CMK (cell line): Measurements from ENCODE around the gene VCPKMT.
"Not testable (repeated sequence)": the region's sequence is repeated elsewhere in the genome, so short reads cannot be mapped to it uniquely, and the experiment has no call there.

Experiments
- DNase-seq: peaks from one replicate; pipeline ENCODE4 v3.0.0-alpha.2; 2010; ENCODE audit warnings: low read depth

Gene VCPKMT

DNA sequence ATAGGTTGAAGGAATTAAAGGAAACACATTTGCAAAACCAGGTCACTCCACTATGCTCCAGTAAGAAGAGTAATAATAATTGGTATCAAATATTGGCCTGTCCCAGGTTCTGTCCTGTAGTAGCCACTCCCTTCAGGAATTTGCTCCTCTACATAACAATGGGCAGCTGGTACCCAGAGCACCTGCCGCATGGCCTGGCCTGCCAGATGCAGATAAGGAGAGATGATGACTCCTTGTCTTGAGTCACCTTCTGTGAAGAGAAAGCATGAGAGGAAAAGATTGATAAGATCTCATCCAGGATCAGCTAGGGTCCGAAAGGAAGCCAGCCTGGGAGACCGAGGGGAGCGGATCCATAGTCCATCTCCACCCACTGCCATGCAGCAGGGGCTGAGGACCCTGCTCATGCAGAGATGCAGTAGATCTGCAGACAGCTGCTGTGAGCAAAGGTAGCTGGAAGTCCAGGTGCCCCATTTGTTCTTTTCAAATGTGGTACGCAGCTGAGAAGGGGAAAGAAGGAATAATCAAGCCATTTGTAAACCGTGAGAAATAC, 24.3 kb downstream of the VCPKMT start:
- DNase-seq: no peak

DNA sequence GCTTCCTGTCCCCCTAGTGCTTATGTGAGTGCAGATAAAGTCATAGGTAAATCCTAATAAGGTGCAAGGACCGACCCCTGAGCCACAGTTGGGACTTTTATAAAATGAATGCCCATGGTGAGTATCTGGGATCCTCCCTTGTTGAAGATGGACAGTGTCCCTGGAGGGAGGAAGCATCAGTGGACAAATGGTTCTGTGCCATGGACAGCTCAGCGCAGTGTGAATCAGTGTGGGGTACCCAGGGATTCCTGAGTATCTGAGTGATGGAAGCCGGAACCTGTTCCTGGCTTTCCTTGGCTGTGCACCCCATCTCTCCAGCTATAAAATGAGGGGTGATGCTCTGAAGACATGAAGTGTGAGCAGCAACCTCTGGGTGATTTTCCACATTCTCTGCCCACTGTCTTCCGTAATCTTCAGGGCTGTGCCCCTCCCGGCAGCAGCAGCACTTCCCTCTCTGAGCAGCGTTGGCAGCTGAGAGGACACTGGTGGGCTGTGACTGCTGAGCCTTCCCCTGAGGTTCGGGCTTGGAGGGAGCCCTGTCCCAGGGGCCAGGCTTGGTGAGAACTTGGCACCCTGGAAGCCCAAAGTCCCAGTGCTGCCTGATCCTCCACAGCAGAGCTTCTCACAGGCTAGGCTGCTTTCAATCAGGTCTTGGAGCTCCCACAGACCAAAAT, 25.0 kb downstream of the VCPKMT start:
- no peak for DNase-seq

DNA sequence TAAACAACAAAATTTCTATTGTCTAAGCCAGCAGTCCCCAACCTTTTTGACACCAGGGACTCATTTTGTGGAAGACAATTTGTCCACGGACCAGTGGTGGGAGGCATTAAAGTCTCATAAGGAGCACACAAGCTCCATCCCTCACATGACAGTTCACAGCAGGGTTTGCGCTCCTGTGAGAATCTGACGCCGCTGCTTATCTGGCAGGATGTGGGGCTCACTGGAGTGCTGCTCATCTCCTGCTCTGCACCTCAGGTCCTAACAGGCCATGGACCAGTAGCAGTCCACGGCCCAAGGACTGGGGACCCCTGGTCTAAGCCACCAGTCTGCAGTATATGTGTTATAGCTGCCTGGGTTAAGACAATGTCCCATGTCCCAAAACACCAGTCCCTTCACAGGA, 27.2 kb downstream of the VCPKMT start:
- no peak for DNase-seq

DNA sequence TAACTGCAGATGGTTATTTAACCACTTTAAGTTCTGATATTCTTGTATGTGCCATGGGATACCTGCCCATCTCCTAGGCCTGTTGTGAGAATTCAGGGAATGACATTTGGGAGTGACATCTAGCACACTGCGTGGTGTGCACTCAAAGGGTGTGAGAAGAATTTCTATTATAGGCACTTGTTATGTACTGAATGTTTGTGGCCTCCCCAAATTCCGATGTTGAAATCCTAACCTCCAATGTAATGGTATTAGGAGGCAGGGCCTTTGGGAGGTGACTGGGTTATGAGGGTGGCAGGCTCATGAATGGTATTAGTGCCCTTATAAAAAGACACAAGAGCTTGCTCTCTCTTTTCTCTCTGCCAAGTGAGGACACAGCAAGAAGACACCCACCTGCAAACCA, 27.6 kb downstream of the VCPKMT start:
- DNase-seq: no peak

DNA sequence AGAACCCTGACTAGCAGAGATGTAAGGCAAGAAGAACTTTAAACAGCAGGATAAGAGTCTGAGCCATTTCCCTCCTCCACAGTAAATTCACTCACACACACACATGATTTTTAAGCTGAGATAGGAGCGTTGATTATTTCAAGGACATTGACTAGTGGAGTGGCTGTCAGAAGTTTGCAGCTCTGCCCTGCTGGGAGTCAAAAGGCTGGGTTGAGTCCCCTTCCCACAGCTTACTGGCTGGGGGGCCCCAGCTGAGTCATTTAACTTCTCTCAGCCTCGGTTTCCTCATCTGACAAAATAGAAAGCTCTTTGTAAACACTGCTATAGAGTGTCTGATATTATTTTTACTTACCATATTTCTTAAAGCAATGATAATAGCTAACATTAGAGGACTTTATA, 28.3 kb downstream of the VCPKMT start:
- no peak for DNase-seq

DNA sequence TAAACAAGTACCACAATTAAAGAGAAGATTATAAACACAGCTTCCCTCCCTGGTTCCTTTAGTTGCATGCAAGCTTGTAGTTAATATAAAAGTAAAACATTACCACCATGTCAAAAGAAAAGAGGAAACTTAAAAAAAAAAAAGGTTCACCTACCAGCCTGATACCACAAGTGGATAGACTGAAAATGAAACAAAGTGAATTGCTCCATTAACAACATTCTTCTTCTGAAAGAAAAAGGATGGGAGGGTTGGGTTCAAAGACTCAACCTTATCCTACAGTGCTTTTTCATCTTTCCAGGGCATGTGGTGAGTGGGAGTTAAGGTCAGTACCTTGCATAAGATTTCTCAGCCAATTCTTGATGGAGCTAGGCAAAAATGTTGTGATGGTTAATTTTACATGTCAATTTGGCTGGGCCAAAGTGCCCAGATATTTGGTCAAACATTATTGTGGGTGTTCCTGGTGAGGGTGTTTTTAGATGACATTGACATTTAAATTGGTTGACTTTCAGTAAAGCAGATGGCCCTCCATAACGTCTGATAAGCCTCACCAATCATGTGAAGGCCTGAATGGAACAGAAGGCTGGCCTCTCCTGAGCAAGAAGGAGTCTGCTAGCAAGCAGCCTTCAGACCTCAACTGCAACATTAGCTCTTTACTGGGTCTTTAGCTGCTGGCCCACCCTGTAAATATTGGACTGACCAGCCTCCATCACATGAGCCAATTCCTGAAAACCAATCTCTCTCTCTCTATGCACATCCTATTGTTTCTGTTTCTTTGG, 28.8 kb downstream of the VCPKMT start:
- DNase-seq: no peak

DNA sequence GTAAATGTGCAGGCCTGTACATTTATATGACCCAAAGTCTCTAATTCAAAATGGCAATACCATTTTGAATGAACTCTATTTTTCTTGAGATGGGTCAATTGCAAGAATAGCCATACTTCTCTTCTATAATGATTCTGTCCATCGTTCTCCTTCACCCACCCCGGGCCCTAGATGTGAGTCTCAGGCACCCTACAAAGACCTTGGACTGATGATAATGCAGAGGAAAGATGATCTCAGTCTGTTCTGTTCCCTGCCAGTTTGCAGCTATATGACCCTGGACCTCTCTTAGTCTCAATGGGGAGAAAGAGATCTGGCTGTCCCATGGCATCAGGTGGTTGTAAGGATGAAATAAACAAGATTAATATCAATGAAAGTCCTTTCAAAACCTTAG, 30.1 kb downstream of the VCPKMT start:
- DNase-seq: no peak

DNA sequence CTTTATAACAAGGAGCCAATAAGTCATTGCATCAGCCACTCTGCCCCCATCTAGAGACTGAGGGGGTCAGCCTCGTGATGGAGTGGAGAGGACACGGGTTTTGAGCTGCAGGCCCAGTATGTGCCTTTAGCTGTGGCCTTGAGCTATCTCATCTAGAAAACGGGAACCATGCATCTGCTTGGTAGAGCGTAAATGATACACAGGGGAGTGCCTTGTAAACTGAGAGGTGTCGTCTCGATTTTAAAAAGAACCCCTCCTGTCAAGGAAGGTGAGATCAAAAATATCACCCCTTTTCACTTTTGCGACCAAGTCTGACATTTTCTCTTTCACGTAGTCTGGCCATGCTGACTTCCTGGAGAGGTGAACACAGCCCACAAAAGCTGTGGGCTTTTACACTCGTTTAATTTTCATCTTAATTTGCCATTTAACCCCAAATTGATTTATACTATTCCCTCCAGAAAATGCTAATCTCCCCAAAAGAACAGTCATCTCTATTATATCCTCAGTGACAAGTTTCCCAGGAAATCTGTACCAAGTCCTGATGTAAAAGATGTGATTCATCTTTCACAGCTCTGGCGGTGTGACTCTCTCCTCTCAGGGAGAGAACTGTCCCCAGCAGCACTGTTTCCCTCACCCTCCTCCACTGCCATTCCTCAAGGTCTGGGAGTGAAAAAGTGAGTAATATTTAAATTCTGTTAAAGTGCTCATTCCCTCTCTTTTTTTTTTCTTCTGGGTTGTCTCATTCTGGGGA, 30.6 kb downstream of the VCPKMT start:
- DNase-seq: no peak

DNA sequence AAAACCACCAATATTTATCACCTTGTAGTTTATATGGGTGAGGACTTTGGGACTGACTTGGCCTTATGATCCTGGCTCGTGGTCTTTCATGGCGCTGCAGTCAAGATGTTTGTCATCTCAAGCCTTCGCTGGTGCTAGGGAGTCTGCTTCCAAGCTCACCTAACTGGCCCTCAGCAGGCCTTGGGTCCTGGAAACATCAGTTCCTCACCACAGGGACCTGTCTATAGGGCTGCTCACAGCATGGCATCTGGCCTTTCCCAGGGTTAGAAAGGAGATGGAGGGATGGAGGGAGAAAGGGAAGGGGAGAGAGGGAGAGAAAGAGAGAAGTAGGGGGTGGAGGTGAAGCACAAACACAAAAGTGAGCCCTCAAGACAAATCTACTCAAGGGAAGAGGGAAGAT, 31.7 kb downstream of the VCPKMT start:
- DNase-seq: no peak

DNA sequence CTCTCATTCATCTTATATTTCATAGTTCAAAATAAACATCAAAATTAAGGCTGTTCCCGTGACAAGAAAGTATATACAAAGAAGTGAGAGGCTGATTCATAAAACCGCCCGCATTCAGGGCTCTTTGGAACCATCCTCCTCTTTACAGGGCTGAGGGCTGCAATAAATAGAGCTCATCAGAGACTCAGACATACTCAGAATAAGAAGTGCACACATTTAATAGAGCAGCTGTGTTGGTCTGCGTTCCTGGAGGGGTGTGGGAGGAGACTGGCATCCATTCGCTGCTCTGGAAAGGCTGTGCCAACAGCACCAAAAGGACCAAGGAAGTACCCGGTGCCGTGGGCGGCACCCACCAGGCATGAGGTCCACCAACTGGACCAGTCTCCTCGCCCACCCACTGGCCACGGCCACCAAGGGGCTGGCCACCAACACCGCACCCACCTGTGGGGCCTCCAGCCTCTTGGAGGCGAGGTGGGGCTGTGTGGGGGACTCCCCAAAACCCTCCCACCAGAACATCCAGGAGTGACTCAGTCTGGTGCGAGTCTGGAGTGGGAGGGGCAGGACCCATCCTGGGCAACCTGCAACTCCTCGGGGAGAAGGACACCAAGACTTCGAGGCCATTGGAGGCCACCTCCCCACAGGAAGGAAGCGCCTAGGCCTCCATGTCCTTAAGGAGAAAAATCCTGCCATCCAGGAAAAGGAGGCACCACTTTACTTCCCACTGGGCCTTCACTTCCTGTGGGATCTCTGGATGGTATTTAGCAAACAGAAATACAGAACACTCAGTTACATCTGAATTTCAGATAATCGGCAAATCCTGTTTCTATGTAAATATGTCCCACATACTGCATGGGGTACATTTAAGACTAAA, 32.7 kb downstream of the VCPKMT start:
- no peak for DNase-seq

DNA sequence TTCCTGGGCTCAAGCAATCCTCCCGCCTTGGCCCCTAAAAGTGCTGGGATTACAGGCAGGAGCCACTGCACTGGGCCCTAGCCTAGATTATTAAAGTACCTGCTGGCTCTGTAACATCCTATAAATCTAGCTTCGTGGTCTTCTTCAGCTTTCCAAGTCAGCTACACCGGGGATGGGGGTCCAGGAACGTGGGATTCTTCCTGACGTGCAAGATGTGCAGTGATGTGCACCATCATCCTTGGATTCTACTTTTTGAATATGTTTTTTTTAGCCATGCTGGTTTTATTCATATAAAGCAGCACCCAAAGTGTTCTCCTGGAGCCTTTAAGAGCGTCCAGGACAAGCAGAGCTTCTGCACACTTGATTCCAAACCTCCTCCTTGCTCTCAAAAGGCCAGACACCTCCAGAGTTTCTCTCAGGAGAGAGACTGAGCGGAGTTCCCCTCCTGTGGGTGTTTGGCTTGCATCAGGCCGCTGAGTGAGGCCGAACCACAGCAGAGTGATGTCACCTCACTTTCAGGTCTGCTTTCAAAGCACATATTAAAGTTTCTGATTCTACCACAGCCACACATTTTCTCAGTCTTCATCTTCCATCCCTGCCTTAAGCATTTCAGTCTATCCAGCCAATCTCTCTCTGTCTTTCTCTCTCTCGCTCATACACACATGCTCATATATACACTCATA, 33.4 kb downstream of the VCPKMT start:
- no peak for DNase-seq

DNA sequence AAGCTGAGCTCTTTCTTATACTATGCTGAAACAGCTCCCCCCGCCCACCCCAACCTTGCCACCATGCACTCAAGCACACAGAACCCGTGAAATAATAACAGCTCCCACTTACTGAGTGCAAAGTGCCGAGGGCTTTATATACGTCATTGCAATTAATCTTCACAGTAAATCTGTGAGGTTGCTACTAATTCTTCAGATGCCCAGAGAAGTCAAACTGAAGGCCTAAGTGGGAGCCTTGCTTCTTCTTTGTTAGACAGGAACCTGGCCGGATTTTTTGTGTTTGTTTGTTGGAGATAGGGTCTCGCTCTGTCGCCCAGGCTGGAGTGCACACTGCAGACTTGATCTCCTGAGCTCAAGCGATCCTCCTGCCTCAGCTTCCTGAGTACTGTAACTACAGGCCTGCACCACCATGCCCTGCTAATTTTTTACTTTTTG, 34.0 kb downstream of the VCPKMT start:
- no peak for DNase-seq

DNA sequence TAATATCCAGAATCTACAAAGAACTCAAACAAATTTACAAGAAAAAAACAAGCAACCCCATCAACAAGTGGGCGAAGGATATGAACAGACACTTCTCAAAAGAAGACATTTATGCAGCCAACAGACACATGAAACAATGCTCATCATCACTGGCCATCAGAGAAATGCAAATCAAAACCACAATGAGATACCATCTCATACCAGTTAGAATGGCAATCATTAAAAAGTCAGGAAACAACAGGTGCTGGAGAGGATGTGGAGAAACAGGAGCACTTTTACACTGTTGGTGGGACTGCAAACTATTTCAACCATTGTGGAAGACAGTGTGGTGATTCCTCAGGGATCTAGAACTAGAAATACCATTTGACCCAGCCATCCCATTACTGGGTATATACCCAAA, 37.3 kb downstream of the VCPKMT start:
- DNase-seq: not testable (repeated sequence)

DNA sequence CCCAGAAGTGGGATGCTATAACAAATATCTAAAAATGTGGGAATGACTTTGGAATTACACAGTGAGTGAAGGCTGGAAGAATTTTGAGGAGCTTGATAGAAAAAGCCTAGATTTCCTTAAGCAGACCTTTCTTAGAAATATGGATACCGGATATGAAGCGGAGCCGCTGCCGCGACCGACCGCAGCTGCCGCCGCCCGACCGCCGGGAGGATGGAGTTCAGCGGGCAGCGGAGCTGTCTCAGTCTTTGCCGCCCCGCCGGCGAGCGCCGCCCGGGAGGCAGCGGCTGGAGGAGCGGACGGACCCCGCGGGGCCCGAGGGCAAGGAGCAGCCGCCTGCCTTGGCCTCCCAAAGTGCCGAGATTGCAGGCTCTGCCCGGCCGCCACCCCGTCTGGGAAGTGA, 42.7 kb downstream of the VCPKMT start:
- not testable (repeated sequence) for DNase-seq

DNA sequence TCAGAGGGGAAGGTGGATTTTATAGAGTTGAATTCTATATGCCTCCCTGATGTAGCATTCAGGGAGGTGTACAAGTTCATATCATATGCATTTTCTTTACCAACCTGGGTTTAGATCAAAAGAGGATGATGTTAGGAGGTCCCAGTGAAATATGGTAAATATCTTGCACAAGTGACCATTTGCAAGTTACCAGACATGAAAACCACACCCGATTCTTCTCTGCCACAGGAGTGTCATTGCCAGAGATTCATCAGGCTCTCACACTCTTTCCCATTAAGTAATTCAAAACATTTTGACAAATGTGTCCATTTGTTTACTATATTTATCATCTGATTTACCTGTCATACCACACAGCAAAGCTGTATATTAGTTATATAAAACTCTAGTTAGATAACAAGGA, 44.0 kb downstream of the VCPKMT start:
- DNase-seq: no peak

DNA sequence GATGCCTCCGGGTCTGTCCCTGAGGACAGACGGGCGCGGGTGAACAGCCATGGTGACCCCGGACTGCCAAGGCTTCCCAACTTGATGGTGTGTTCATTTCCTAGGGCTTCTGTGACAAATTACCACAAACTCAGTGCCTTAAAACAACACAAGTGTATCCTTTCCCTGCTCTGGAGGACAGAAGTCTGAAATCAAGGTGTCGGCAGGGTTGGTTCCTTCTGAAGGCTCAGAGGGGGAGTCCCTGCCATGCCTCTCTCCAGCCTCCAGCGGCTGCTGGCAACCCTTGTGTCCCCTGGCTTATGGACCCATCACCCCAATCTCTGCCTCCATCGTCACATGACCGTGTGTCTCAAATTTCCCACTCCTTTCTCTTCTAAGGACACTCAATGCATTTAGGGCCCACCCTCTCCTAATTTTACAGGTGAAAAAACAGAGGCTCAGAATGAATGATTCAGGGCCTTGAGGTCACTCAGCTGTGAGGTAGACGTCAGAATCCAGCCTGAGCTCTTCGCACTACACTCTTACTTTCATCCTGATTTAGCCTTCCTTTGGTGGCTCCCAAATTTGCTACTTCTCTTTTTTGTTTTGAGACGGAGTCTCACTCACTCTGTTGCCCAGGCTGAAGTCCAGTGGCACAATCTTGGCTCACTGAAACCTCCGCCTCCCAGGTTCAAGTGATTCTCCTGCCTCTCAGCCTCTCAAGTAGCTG, 45.4 kb downstream of the VCPKMT start:
- DNase-seq: no peak

DNA sequence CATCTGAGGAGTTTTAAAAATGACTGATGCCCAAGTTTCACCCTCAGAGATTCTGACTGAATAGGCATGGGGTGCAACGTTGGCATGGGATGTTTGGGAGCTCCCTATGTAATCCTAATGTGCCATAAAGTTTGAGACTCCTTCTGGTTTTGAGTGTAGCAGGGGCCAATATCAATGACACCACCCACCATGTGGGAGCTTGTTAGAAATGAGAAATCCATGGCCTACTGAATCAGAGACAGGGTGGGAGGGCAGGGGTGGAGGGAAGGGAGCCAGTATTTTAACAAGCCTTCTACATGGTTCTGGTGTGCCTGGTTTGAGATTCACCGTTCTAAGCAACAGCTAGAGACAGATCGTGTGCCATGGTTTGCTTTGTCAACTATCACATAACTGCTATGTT, 46.1 kb downstream of the VCPKMT start:
- no peak for DNase-seq

DNA sequence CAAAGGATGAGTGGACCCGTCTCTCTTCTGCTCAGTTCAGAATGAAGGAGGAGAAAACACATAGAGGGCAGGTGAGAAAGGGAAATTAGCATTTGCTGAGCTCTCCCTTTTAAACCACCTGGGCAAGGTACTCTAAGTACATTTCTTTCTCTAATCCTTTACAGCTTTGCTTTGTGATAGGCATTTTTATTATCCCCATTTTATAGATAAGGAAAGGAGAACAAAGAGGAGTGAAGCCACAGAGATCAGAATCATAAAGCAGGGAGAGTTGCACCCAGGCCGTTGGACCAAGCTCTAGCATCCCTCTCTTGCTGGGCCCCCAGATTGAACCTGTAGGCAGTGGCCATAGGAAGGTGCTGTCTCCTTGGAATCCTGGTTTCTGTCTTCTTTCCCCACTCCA, 47.0 kb downstream of the VCPKMT start:
- DNase-seq: no peak

DNA sequence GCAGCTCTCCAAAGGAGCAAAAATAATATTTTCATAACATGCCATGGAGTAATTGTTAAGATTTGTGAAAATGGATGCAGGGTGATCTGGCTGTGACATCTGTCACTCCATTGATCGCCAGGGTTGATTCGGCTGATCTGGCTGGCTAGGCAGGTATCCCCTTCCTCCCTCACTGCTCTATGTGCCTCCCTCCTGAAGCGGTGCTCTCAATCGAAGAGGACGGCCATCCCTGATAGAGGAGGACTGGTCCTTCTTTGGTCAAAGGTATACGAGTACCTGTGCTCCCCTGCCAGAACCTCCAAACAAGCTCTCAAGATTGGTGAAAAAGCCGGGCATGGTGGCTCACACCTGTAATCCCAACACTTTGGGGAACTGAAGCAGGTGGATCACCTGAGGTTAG, 47.9 kb downstream of the VCPKMT start:
- DNase-seq: no peak

DNA sequence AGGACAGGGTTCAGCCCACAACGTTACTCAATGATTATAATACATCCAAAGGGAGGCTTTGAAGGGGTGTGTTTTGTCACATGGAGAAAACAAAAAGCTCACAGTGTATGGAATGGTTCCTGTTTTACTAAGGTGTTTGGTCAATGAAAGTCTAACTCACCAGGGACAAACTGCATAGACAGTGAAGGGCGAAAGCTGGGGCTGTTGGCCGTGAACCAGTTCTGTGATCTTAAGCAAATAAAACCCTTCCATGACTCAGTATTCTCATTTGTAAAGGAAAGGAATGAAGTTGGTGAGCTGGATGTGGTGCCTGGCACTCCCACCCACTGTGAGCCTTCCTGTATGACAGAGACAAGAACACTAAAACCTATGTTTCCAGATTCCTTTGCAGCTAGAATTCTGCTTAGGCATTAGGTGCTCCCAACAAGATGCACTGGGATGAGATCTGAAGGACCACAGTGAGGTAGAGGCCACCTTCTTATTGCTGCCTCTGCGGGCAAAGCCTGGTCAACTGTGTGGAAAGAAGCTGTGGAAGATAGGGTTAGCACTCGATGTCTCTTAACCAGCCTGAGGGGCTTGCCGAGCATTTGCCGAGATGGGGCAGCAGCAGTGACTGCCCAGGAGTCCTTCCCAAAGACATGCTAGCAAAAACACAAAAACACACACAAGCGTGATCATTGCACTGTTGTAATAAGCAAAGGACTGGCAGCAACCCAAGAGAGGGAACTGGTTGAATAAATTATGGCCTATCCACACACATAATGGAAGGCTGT, 48.5 kb downstream of the VCPKMT start:
- DNase-seq: no peak
